SU-DHL-6 (cell line): Measurements from ENCODE around the gene BCAS1.

Experiments
- H2AFZ ChIP-seq: fragments of 200-600 bp; sonication (generic); 2 replicates; pipeline ENCODE4 v1.6.1; 2014; ENCODE audit warnings: low read depth, mild to moderate bottlenecking, moderate library complexity, mixed read lengths, antibody characterized with exemption, low read length; ENCODE audit not compliant: severe bottlenecking
- H3F3A ChIP-seq: fragments of 200-600 bp; shearing (Covaris generic); 2 replicates; pipeline ENCODE4 v1.6.0; 2016; ENCODE audit warnings: antibody characterized with exemption, mild to moderate bottlenecking; ENCODE audit not compliant: insufficient read depth
- H3K27ac ChIP-seq: fragments of 200-600 bp; sonication (generic); 2 replicates; pipeline ENCODE4 v1.5.1; 2016; ENCODE audit warnings: low read depth, mild to moderate bottlenecking, low read length, moderate library complexity, mixed read lengths
- H3K27me3 ChIP-seq: fragments of 200-600 bp; sonication (generic), shearing (Covaris generic); 2 replicates; pipeline ENCODE4 v1.6.0; 2014; ENCODE audit warnings: mild to moderate bottlenecking, low read length
- H3K36me3 ChIP-seq: fragments of 200-600 bp; sonication (generic); 2 replicates; pipeline ENCODE4 v1.6.1; 2014; ENCODE audit warnings: mild to moderate bottlenecking, low read length, mixed read lengths
- H3K4me2 ChIP-seq: fragments of 300-600, 200-600 bp; shearing (Covaris generic), sonication (generic); 2 replicates; pipeline ENCODE4 v1.6.0; 2014; ENCODE audit warnings: low read length, low read depth, mild to moderate bottlenecking; ENCODE audit not compliant: poor library complexity, severe bottlenecking
- H3K4me3 ChIP-seq: fragments of 200-600 bp; sonication (generic); 2 replicates; pipeline ENCODE4 v1.5.1; 2014; ENCODE audit warnings: antibody characterized with exemption, low read length, mild to moderate bottlenecking, mixed read lengths; ENCODE audit not compliant: insufficient read depth, poor library complexity, severe bottlenecking
- H3K79me2 ChIP-seq: fragments of 200-600 bp; sonication (generic); 2 replicates; pipeline ENCODE4 v1.6.1; 2014; ENCODE audit warnings: mild to moderate bottlenecking, low read length, moderate library complexity; ENCODE audit not compliant: insufficient read depth
- H3K9ac ChIP-seq: fragments of 200-600 bp; sonication (generic); 2 replicates; pipeline ENCODE4 v1.7.0; 2014; ENCODE audit warnings: mild to moderate bottlenecking, low read length
- H3K9me2 ChIP-seq: fragments of 200-600 bp; sonication (generic); replicated peaks from 2 replicates; pipeline ENCODE4 v1.6.1; 2014; ENCODE audit warnings: low read length; ENCODE audit not compliant: insufficient read depth
- H3K9me3 ChIP-seq: fragments of 200-600 bp; sonication (generic); 2 replicates; pipeline ENCODE4 v1.6.1; 2014; ENCODE audit warnings: low read length, mixed read lengths; ENCODE audit not compliant: insufficient read depth
- H4K20me1 ChIP-seq: fragments of 200-600 bp; sonication (generic); 2 replicates; pipeline ENCODE4 v1.6.1; 2014; ENCODE audit warnings: low read depth, mild to moderate bottlenecking, antibody characterized with exemption, low read length, moderate library complexity, mixed read lengths
- EZH2phosphoT487 ChIP-seq: fragments of 200-600 bp; sonication (generic), shearing (Covaris generic); conservative IDR thresholded peaks from 2 replicates; pipeline ENCODE4 v1.6.1; 2018; ENCODE audit warnings: mild to moderate bottlenecking, antibody characterized with exemption, low read length, moderate library complexity, mixed read lengths
- TF ChIP-seq, protein P1 (sequence below): fragments of 200-600 bp; sonication (generic); IDR thresholded peaks from one replicate; pipeline ENCODE4 v1.5.1; 2017; ENCODE audit warnings: antibody characterized with exemption, mild to moderate bottlenecking, low read length, moderate library complexity; ENCODE audit not compliant: insufficient read depth, poor library complexity, severe bottlenecking

BCAS1 gene

DNA sequence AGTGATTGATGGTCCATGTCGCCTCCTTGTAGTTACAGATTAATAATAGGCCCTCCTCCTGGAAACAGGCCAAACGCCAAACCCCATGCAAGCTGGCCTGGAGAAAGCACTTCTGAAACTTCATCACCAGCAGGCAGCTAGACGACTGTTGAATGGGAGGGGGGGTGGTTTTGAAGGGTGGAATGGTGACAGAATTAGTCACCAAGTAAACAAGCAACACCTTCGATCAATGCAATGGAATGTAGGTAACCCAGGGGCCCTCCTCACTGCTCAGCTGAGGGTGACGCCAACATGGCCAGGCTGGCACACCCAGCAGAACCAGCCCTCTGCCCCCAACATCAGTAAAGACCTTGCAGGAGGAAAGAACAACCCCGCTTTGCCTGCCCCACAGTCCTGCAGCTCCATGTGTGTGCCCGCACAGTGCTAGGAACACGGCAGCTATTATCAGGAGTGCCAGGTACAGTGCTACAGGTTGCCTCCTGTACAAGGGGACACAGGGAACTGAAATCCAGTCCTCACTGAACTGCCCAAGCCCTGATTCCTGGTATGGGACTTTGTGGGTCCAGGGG lies 2.7 kb downstream of the BCAS1 start:
- H3K9me3 ChIP-seq, result no peaks in the 10 kb centered on the region
- no peak overlapping the region for H2AFZ ChIP-seq
- no peak overlapping the region for H3K9ac ChIP-seq
- H3F3A ChIP-seq, result no peaks in the 10 kb centered on the region
- no peak overlapping the region for H3K4me3 ChIP-seq
- no peaks in the 10 kb centered on the region for H3K27me3 ChIP-seq
- H3K79me2 ChIP-seq, result no peaks in the 10 kb centered on the region
- H3K4me2 ChIP-seq, result no peak overlapping the region
- no peaks in the 10 kb centered on the region for H3K9me2 ChIP-seq
- TF ChIP-seq EZH2phosphoT487, result no peak
- TF ChIP-seq, protein P1, sequence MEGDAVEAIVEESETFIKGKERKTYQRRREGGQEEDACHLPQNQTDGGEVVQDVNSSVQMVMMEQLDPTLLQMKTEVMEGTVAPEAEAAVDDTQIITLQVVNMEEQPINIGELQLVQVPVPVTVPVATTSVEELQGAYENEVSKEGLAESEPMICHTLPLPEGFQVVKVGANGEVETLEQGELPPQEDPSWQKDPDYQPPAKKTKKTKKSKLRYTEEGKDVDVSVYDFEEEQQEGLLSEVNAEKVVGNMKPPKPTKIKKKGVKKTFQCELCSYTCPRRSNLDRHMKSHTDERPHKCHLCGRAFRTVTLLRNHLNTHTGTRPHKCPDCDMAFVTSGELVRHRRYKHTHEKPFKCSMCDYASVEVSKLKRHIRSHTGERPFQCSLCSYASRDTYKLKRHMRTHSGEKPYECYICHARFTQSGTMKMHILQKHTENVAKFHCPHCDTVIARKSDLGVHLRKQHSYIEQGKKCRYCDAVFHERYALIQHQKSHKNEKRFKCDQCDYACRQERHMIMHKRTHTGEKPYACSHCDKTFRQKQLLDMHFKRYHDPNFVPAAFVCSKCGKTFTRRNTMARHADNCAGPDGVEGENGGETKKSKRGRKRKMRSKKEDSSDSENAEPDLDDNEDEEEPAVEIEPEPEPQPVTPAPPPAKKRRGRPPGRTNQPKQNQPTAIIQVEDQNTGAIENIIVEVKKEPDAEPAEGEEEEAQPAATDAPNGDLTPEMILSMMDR, result no peak
- H3K27ac ChIP-seq, result no peak overlapping the region
- no peaks in the 10 kb centered on the region for H4K20me1 ChIP-seq
- H3K36me3 ChIP-seq, result no peaks in the 10 kb centered on the region

DNA sequence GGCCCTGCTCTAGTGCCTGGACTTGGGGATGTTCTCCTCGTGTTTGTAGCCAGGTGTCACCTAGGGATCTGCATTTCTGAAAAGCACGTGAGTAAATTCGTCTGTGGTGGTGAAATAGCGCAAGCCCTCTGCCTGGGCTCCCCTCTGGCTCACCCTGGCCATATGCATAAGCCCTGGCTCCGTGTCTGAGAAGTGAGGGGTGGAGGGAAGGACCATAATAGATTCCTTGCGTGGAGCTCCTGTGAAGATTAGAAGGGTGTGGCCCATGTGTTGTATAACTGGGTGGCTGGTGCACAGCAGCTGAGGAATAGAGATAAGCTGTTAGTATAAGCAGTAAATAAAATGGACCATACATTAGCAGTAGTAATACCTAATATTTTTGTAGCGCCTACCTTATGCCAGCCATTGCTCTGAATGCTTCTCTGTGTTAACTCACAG lies 4.8 kb downstream of the BCAS1 start:
- no peaks in the 10 kb centered on the region for H3K9me2 ChIP-seq
- no peaks in the 10 kb centered on the region for H3F3A ChIP-seq
- H3K9ac ChIP-seq, result no peak overlapping the region
- no peaks in the 10 kb centered on the region for H3K79me2 ChIP-seq
- no peak overlapping the region for H2AFZ ChIP-seq
- no peaks in the 10 kb centered on the region for H3K9me3 ChIP-seq
- no peak overlapping the region for H3K4me3 ChIP-seq
- H3K27me3 ChIP-seq, result no peaks in the 10 kb centered on the region
- H4K20me1 ChIP-seq, result no peaks in the 10 kb centered on the region
- H3K4me2 ChIP-seq, result no peak overlapping the region
- no peak for TF ChIP-seq EZH2phosphoT487
- TF ChIP-seq, protein P1, result no peak
- H3K27ac ChIP-seq, result no peak overlapping the region
- H3K36me3 ChIP-seq, result no peaks in the 10 kb centered on the region

DNA sequence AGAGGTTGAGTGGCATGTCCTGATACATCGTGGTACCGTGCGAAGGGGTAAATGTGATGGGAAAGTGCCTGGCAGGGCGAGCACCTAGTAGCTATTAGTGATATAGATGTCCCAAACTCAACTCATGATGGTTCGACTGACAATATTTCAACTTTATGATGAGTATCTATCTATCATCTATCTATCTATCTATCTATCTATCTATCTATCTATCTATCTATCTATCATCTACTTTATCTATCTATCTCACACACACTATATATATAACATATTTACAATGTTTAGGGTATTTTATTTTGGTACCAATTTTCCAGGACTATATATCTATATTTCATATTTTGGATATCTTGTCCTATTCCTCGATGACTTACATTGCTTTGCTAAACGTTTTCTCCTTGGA lies 5.5 kb downstream of the BCAS1 start:
- Histone ChIP-seq H3K4me3 (no peak overlapping the region), H3K79me2 (no peaks in the 10 kb centered on the region), H3F3A (no peaks in the 10 kb centered on the region), H3K9me3 (no peaks in the 10 kb centered on the region), H2AFZ (no peak overlapping the region), H3K27me3 (no peaks in the 10 kb centered on the region), H3K27ac (no peak overlapping the region), H3K4me2 (no peak overlapping the region), H3K36me3 (no peaks in the 10 kb centered on the region), H3K9me2 (no peaks in the 10 kb centered on the region), H3K9ac (no peak overlapping the region), H4K20me1 (no peaks in the 10 kb centered on the region)
- TF ChIP-seq, protein P1, result no peak
- TF ChIP-seq EZH2phosphoT487, result no peak
